Neural progenitor cell (in vitro differentiated cells): Measurements from ENCODE around the gene PWWP2B. TPM values are rescaled to one million over a fixed set of nuclear protein-coding genes. Genes with fewer than 3 reads are reported as not detected.

Source experiments
- DNase-seq: peaks from one replicate; pipeline ENCODE4 v3.0.0-alpha.2; 2016; ENCODE audit warnings: low spot score
- H2AFZ ChIP-seq: fragments of 200-600 bp; sonication (generic); replicated peaks from 2 replicates; pipeline ENCODE4 v1.6.1; 2016; ENCODE audit warnings: antibody characterized with exemption
- H3F3A ChIP-seq: fragments of 200-600 bp; sonication (generic); 2 replicates; pipeline ENCODE4 v1.6.1; 2016; ENCODE audit warnings: antibody characterized with exemption, low read depth
- H3K27ac ChIP-seq: fragments of 200-600 bp; sonication (generic); 2 replicates; pipeline ENCODE4 v1.5.1; 2016; ENCODE audit warnings: mild to moderate bottlenecking
- H3K27me3 ChIP-seq: fragments of 200-600 bp; sonication (generic); 2 replicates; pipeline ENCODE4 v1.6.1; 2016; ENCODE audit warnings: mild to moderate bottlenecking, moderate library complexity
- H3K36me3 ChIP-seq: fragments of 200-600 bp; sonication (generic); 2 replicates; pipeline ENCODE4 v1.5.1; 2016
- H3K4me1 ChIP-seq: fragments of 200-600 bp; sonication (generic); 2 replicates; pipeline ENCODE4 v1.6.1; 2016; ENCODE audit warnings: mixed run types
- H3K4me2 ChIP-seq: fragments of 200-600 bp; sonication (generic); 2 replicates; pipeline ENCODE4 v1.6.1; 2016
- H3K4me3 ChIP-seq: fragments of 200-600 bp; sonication (generic); 2 replicates; pipeline ENCODE4 v1.5.1; 2016
- H3K79me2 ChIP-seq: fragments of 200-600 bp; sonication (generic); 2 replicates; pipeline ENCODE4 v1.6.1; 2016; ENCODE audit warnings: low read depth
- H3K9ac ChIP-seq: fragments of 200-600 bp; sonication (generic); 2 replicates; pipeline ENCODE4 v1.6.1; 2016
- H3K9me3 ChIP-seq: fragments of 200-600 bp; sonication (generic); 2 replicates; pipeline ENCODE4 v1.5.1; 2016; ENCODE audit warnings: low read depth
- H4K20me1 ChIP-seq: fragments of 200-600 bp; sonication (generic); 2 replicates; pipeline ENCODE4 v1.6.1; 2016; ENCODE audit warnings: low read depth
- H3K27ac Mint-ChIP-seq: 3 replicates; pipeline ENCODE4 v1.8.0; 2021; ENCODE audit warnings: mixed read lengths
- H3K27me3 Mint-ChIP-seq: 2 replicates; pipeline ENCODE4 v1.8.0; 2022; ENCODE audit warnings: low read depth, mild to moderate bottlenecking, inconsistent platforms, moderate library complexity, mixed read lengths; ENCODE audit not compliant: insufficient read depth
- H3K36me3 Mint-ChIP-seq: 3 replicates; pipeline ENCODE4 v1.8.0; 2021; ENCODE audit warnings: mixed read lengths
- H3K4me1 Mint-ChIP-seq: 3 replicates; pipeline ENCODE4 v1.8.0; 2021; ENCODE audit warnings: mixed read lengths
- H3K4me3 Mint-ChIP-seq: 3 replicates; pipeline ENCODE4 v1.8.0; 2021; ENCODE audit warnings: mild to moderate bottlenecking, moderate library complexity, mixed read lengths
- H3K9me3 Mint-ChIP-seq: 3 replicates; pipeline ENCODE4 v1.8.0; 2020; ENCODE audit warnings: mixed read lengths
- CTCF ChIP-seq: fragments of 200-600 bp; sonication (generic); IDR thresholded peaks from 2 replicates; pipeline ENCODE4 v1.5.1; 2017; ENCODE audit warnings: antibody characterized with exemption, mild to moderate bottlenecking
- EZH2 ChIP-seq: fragments of 200-600 bp; sonication (generic); IDR thresholded peaks from 2 replicates; pipeline ENCODE4 v1.6.1; 2017; ENCODE audit warnings: antibody characterized with exemption, mild to moderate bottlenecking, moderate library complexity
- EZH2phosphoT487 ChIP-seq: fragments of 200-600 bp; sonication (generic); IDR thresholded peaks from 2 replicates; pipeline ENCODE4 v1.6.1; 2017; ENCODE audit warnings: antibody characterized with exemption
- total RNA-seq: library from RNA; depleted of rRNA; stranded (reverse); fragments of >200 nt; gene quantifications from 2 replicates; pipeline ENCODE4 v1.2.3, GENCODE V29; 2015; ENCODE audit warnings: low replicate concordance

Gene PWWP2B
- total RNA-seq, 1 donor from 2014 or later, result 0.34 TPM

GRCh38 chr10:132460071-132460470 is 63.1 kb downstream of the PWWP2B start:
- H3K27ac ChIP-seq, result no peak overlapping the region
- Mint-ChIP-seq H3K9me3 (no peaks in the 10 kb centered on the region), H3K27ac (no peak overlapping the region), H3K4me3 (no peak overlapping the region), H3K27me3 (peaks cover 6% of the 10 kb centered on the region), H3K36me3 (no peaks in the 10 kb centered on the region), H3K4me1 (peaks cover 2% of the 10 kb centered on the region)
- no peaks in the 10 kb centered on the region for H3K4me1 ChIP-seq
- DNase-seq, result no peak
- no peaks in the 10 kb centered on the region for H3K36me3 ChIP-seq
- H2AFZ ChIP-seq, result no peak overlapping the region
- H3F3A ChIP-seq, result no peaks in the 10 kb centered on the region
- H3K9ac ChIP-seq, result no peak overlapping the region
- no peaks in the 10 kb centered on the region for H4K20me1 ChIP-seq
- no peak overlapping the region for H3K4me3 ChIP-seq
- TF ChIP-seq EZH2 (no peak), EZH2phosphoT487 (no peak), CTCF (no peak)
- H3K27me3 ChIP-seq, result peaks cover 26% of the 10 kb centered on the region
- no peaks in the 10 kb centered on the region for H3K79me2 ChIP-seq
- no peaks in the 10 kb centered on the region for H3K9me3 ChIP-seq
- H3K4me2 ChIP-seq, result no peak overlapping the region

DNA sequence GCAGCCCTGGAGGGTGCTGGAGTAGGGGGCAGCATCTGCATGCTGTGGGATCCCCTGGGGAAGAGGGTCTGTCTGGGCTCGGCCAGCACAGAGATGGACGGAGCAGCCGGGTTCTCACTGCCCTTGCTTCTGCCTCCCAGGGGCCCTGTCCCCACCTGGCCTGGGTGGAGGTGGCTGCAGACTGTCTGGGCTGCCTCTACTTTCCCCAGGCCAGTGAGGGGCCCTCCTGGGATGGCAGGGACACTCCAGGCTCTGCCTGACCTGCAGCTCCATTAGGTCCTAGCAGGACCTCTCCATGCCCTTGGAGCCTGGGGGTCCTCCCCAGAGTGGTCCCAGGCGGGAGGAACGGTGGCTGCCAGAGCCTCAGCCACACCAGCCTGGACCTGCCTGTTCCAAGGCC is 63.7 kb downstream of the PWWP2B start:
- H3K36me3 ChIP-seq, result no peaks in the 10 kb centered on the region
- H3K27me3 ChIP-seq, result peaks cover 26% of the 10 kb centered on the region
- no peaks in the 10 kb centered on the region for H3F3A ChIP-seq
- no peak overlapping the region for H3K27ac Mint-ChIP-seq
- no peak overlapping the region for H2AFZ ChIP-seq
- H3K27me3 Mint-ChIP-seq, result peaks cover 6% of the 10 kb centered on the region
- no peak overlapping the region for H3K4me3 Mint-ChIP-seq
- no peak overlapping the region for H3K4me3 ChIP-seq
- H3K9me3 ChIP-seq, result no peaks in the 10 kb centered on the region
- H3K4me2 ChIP-seq, result no peak overlapping the region
- H3K9me3 Mint-ChIP-seq, result no peaks in the 10 kb centered on the region
- peaks cover 2% of the 10 kb centered on the region for H3K4me1 Mint-ChIP-seq
- H3K79me2 ChIP-seq, result no peaks in the 10 kb centered on the region
- DNase-seq, result no peak
- no peak overlapping the region for H3K27ac ChIP-seq
- no peak overlapping the region for H3K9ac ChIP-seq
- H4K20me1 ChIP-seq, result no peaks in the 10 kb centered on the region
- no peak for TF ChIP-seq EZH2phosphoT487
- no peak for TF ChIP-seq CTCF
- no peaks in the 10 kb centered on the region for H3K4me1 ChIP-seq
- H3K36me3 Mint-ChIP-seq, result no peaks in the 10 kb centered on the region

DNA sequence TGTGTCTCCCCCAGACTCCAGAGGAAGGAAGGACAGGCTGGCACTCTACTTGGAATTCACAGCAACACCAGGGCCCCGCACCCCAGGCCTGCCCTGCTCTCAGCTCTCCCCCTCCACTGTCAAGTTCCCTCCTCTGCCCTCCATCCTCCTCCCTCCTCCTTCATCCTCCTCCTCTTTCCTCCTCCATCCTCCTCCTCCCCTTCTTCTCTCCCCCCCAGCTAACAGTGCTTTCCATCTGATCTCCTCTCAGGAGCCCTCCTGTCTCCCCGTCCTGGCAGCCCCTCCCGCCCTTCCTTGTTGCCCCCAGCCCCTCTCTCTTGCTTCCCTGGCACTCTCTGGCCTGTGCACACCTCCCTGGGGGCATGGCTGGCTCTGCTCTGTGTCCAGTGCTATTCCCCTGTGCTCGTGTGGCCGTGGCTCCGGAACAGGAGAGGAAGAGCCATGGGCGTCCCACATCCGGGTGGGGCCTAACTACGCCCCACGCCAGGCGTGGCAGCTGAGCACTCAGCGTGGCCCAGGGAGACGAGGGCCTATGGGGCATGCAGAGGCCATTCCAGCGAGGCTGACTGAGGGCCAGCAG is 64.2 kb downstream of the PWWP2B start:
- Histone ChIP-seq H3K9me3 (no peaks in the 10 kb centered on the region), H3K4me2 (no peak overlapping the region), H3F3A (no peaks in the 10 kb centered on the region), H3K36me3 (no peaks in the 10 kb centered on the region), H3K9ac (no peak overlapping the region), H2AFZ (no peak overlapping the region), H4K20me1 (no peaks in the 10 kb centered on the region), H3K4me1 (no peaks in the 10 kb centered on the region), H3K79me2 (no peaks in the 10 kb centered on the region), H3K27me3 (peaks cover 26% of the 10 kb centered on the region), H3K4me3 (no peak overlapping the region), H3K27ac (no peak overlapping the region)
- no peaks in the 10 kb centered on the region for H3K9me3 Mint-ChIP-seq
- H3K4me1 Mint-ChIP-seq, result peaks cover 2% of the 10 kb centered on the region
- H3K4me3 Mint-ChIP-seq, result no peak overlapping the region
- DNase-seq, result no peak
- H3K27me3 Mint-ChIP-seq, result peaks cover 6% of the 10 kb centered on the region
- no peaks in the 10 kb centered on the region for H3K36me3 Mint-ChIP-seq
- TF ChIP-seq EZH2phosphoT487 (no peak), CTCF (no peak), EZH2 (no peak)
- no peak overlapping the region for H3K27ac Mint-ChIP-seq
